Hepatic stellate cell (primary cell): ENCODE measurements around the gene KCNK4.
A peak's percentile ranks its signal among the peaks of the same experiment; 100 is the strongest.
"Not testable (repeated sequence)": the region's sequence is repeated elsewhere in the genome, so short reads cannot be mapped to it uniquely, and the experiment has no call there.

Experiments
- DNase-seq: peaks from one replicate; pipeline ENCODE4 v3.0.0; 2011; ENCODE audit warnings: low spot score

Gene KCNK4

GRCh38 chr11:64306876-64307622 lies 15.9 kb downstream of the KCNK4 start:
- no peak for DNase-seq

DNA sequence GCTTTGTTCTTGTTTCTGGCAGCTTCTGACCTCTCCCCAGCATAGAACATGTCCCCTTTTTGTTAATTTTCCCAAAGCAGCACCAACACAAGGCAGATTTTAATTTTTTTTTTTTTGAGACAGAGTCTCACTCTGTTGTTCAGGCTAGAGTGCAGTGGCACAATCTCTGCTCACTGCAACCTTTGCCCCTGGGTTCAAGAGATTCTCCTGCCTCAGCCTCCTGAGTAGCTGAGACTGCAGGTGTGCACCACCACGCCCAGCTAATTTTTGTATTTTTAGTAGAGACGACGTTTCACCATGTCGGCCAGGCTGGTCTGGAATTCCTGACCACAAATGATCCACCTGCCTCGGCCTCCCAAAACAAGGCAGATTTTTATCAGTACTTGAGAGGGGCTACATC lies 16.7 kb downstream of the KCNK4 start:
- DNase-seq: not testable (repeated sequence)

GRCh38 chr11:64312947-64313346 lies 21.8 kb downstream of the KCNK4 start:
- DNase-seq: no peak

DNA sequence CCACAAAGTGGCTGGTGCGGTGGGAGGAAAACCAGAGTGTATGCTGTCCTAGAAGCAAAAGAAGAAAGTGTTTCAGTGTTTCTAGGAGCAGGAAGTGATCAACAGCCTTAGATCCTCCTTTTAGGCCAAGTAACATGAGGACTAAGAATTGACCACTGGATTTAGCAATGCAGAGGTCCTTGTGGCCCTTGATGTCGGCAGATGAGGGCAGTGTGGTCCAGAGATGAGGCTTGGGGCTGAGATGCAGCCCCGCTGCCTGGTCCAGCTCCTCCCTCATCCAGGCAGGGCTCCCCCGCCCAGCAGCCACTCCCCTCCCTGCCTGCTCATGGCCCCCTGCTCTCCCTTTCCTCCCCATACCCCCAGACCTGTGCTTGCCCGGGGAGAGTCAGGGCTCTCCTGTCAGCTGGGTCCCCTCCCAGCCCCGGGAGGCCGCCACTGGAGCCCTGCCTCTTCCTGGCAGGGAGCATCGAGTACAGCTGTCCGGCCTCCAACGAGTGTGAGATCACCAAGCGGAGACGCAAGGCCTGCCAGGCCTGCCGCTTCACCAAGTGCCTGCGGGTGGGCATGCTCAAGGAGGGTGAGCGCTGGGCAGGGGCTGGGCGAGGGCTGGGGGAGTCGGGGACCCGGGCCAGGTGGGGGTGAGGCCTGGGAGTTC lies 22.5 kb downstream of the KCNK4 start:
- no peak for DNase-seq

GRCh38 chr11:64314146-64314804 lies 23.2 kb downstream of the KCNK4 start:
- no peak for DNase-seq

DNA sequence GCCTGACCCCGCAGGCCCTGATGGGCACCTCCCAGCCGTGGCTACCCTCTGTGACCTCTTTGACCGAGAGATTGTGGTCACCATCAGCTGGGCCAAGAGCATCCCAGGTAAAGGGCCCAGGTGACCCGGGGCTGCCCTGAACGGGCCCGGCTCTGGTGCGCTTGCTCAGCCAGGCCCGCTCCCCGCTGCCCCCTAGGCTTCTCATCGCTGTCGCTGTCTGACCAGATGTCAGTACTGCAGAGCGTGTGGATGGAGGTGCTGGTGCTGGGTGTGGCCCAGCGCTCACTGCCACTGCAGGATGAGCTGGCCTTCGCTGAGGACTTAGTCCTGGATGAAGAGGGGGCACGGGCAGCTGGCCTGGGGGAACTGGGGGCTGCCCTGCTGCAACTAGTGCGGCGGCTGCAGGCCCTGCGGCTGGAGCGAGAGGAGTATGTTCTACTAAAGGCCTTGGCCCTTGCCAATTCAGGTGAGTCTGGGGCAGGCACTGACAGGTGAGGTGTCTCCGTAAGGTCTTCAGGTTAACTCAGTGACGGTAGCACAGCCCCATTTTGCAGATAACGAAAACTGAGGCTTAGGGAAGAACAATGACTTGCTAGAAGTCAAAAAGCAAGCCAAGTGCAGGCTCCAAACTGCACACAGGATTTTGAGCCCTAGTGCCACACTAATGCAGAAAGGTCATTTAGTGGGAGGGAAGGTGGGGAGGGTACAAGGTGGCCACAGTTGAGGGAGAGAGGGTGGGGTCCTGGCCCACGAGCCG lies 23.9 kb downstream of the KCNK4 start:
- DNase-seq: no peak

- not testable (repeated sequence) for DNase-seq
These were observed 24.8 kb downstream of the KCNK4 start for GRCh38 chr11:64315667-64316526.

DNA sequence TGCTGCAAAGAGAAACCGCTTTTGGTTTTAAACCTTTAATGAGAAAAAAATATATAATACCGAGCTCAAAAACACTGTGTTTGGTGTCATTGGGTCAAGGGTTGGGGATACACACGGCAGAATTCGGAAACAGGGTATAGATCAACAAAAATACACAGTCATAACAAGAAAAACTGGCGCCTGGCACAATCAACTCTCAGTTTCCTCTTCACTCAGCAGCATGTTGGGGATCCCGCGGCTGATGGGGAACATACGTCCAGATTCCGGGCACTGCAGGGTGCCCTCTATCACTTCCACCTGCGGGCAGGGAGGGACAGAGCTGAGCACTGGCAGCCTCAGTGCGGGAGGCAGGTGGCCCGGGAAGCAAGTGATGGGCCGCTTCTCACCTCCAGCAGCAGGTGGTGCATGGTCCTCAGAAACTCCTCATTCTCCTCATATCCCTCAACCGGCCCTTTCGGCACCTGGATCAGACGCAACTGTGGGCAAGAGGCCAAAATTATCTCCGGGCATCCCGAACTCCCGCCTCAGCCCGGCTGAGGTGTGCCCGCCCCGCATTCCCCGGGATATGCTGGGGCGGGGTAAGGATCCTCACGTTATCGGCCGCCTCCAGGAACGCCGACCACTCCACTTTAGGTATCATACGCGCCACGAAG lies 25.7 kb downstream of the KCNK4 start:
- no peak for DNase-seq

- peak; percentile 97 for DNase-seq
These were observed 26.3 kb downstream of the KCNK4 start, which contains the start of gene TRMT112 for GRCh38 chr11:64317325-64317960. Gene TRMT112, minus strand, starts transcription at chr11:64317559. Its CDS starts 33 bp downstream, at chr11:64317526.

DNA sequence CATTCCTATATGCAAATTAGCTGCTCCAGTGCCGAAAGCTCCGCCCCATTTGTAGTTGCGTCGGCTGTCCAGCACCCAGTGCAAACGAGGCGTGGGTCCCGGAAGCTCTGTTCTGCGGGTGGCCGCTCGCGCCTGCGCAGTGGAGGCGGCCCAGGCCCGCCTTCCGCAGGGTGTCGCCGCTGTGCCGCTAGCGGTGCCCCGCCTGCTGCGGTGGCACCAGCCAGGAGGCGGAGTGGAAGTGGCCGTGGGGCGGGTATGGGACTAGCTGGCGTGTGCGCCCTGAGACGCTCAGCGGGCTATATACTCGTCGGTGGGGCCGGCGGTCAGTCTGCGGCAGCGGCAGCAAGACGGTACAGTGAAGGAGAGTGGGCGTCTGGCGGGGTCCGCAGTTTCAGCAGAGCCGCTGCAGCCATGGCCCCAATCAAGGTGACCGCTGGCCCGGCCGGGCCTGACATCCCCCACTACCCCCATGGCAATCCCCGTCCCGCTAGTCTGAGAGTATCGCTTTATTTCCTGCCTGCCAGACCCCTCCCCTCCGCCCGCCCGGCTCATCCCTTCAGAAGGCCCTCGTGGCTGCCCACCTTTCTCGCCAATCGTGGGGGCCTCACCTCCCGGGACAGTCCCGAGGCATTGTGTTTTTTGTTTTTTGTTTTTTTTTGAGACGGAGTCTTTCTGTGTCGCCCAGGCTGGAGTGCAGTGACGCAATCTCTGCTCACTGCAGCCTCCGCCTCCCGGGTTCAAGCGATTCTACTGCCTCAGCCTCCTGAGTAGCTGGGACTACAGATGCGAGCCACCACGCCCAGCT lies 27.1 kb downstream of the KCNK4 start, which contains the start of gene PRDX5:
TSS of gene PRDX5 (plus strand) at position 161 of the 805 bp plus-strand sequence. CDS start at position 256, 95 bp downstream.
- DNase-seq: peak; percentile 97

DNA sequence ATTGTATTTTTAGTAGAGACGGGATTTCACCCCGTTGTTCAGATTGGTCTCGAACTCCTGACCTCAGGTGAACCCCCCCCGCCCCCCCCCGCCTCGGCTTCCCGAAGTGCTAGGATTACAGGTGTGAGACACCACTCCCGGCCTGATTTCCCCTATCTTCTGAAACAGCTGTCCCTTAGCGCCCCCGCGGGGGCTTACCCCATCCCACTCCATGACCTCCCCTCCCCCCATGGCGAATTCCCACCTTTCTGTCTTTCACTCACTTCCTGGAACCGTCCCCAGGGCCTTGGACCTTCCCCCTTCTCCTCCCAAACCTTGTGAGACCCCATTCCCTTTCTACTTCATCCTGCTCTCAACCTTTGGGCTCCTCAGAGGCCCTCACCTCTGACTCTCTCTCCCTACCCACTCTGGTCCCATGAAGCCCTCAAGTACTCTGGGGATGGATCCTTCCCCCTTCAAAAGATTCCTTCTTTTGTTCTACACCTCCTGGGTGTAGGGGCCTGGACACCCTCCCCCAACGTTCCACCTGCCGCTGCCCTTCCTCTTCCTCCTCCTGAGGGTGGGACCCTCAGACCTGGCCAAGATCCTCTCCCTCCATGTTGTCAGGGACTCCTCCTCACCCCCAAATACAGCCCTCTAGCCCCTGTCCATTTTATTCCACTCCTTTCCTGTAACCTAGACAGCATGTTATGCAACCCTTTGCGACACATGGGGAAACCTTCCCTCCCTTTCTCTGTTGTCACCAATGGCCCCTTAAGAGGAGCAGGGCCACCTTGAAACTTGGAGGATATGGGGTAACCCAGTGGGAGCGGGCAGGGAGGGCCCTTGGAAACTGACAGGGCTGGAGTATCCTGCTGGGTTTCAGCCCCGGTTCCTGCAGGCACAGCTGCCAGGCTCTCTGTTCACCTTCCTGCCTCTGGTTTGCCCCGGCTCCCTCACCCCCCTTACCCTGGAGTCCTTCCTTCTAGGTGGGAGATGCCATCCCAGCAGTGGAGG lies 28.0 kb downstream of the KCNK4 start:
- DNase-seq: no peak

GRCh38 chr11:64320556-64320955 lies 29.5 kb downstream of the KCNK4 start:
- no peak for DNase-seq

- DNase-seq: no peak
These were observed 29.9 kb downstream of the KCNK4 start for GRCh38 chr11:64321026-64321425.

- DNase-seq: no peak
These were observed 30.4 kb downstream of the KCNK4 start for GRCh38 chr11:64321533-64321932.

- no peak for DNase-seq
These were observed 31.8 kb downstream of the KCNK4 start for GRCh38 chr11:64322925-64323260.

DNA sequence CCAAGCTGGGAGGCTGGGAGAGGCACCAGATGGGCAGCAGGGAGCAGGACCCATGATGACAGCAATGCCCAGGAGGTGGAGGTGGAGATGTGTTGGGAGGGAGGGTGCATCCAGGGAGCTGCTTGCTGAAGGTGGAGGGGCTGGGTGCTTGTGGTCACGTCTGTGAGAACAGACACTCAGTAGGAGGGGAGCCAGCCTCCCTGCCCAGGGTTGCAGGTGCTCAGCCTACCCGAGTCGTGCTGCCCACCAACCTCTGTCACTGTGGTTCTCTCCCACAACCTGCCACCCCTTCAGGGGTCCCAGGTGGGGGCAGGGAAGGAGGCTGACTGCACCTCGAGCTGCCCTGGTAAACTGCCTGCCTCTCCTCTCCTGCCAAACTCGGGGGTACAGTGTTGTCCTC lies 32.3 kb downstream of the KCNK4 start:
- DNase-seq: no peak

DNA sequence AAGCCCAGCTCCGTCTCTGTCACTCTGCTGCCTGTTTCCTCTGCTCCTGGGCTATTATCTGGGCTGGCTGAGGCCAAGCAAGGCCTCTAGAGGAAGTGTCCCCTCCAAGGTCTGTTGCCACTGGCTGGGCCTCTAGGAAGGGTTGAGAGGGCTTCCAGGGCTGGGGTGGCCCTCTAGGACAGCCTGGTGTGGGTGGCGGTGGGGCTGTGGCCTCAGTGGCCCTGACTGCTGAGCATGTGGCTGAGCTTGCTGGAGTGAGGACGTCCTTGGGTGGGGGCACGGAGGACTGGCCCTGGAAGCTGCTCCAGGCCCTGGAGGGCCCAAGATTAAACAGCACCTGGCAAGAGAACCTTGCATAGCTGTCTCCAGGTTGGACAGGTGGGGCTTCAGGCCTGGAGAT lies 32.9 kb downstream of the KCNK4 start:
- not testable (repeated sequence) for DNase-seq
